CD8-positive, alpha-beta memory T cell (primary cell): Measurements from ENCODE around the gene PPP1R12B. TPM values are rescaled to one million over a fixed set of nuclear protein-coding genes. Genes with fewer than 3 reads are reported as not detected.
"Not testable (repeated sequence)": the region's sequence is repeated elsewhere in the genome, so short reads cannot be mapped to it uniquely, and the experiment has no call there.

ENCODE experiments used
- CTCF ChIA-PET: fragments of 350-600 bp; sonication (Branson Sonifier 250); formaldehyde crosslinking; loops from one replicate; lab custom pipeline; 2021; ENCODE audit warnings: antibody characterized with exemption; lab: Charles Lee
- POLR2A ChIA-PET: fragments of 350-600 bp; sonication (Branson Sonifier 250); formaldehyde crosslinking; loops from one replicate; lab custom pipeline; 2021; ENCODE audit warnings: antibody characterized with exemption; lab: Charles Lee
- DNase-seq, 5 donors: peaks; one replicate each; pipeline versions ENCODE4 v3.0.0 to v3.0.0-alpha.2; 2020 to 2022; ENCODE audit warnings: mixed read lengths in 1 of 5
- H3K27ac ChIP-seq: one replicate; pipeline ENCODE4 v1.7.0; 2013; ENCODE audit warnings: low read depth, mild to moderate bottlenecking, low read length, moderate library complexity
- H3K27me3 ChIP-seq: 2 replicates; pipeline ENCODE4 v1.7.0; 2013; ENCODE audit warnings: low read length, mild to moderate bottlenecking; ENCODE audit not compliant: insufficient read depth, poor library complexity, severe bottlenecking
- H3K36me3 ChIP-seq: 2 replicates; pipeline ENCODE4 v1.7.0; 2013; ENCODE audit warnings: mild to moderate bottlenecking, low read length, moderate library complexity; ENCODE audit not compliant: insufficient read depth
- H3K4me1 ChIP-seq: 2 replicates; pipeline ENCODE4 v1.7.0; 2013; ENCODE audit warnings: mild to moderate bottlenecking, low read length, moderate library complexity; ENCODE audit not compliant: insufficient read depth
- H3K4me3 ChIP-seq: 2 replicates; pipeline ENCODE4 v1.7.0; 2013; ENCODE audit warnings: mild to moderate bottlenecking, low read length
- H3K9me3 ChIP-seq: 2 replicates; pipeline ENCODE4 v1.7.0; 2013; ENCODE audit warnings: mild to moderate bottlenecking, low read length
- H3K27ac Mint-ChIP-seq, 8 donors: one replicate each; pipeline ENCODE4 v1.8.0; 2020 to 2021; ENCODE audit warnings: mixed read lengths in 8 of 8, mild to moderate bottlenecking in 6 of 8, inconsistent platforms in 3 of 8, moderate library complexity in 3 of 8
- H3K27me3 Mint-ChIP-seq, 2 donors: one replicate each; pipeline ENCODE4 v1.8.0; 2020 to 2021; ENCODE audit warnings: mixed read lengths in 2 of 2, mild to moderate bottlenecking in 1 of 2, moderate library complexity in 1 of 2
- H3K36me3 Mint-ChIP-seq, 3 donors: one replicate each; pipeline ENCODE4 v1.8.0; 2020 to 2021; ENCODE audit warnings: mixed read lengths in 3 of 3, inconsistent platforms in 1 of 3, mild to moderate bottlenecking in 1 of 3
- H3K4me1 Mint-ChIP-seq, 3 donors: one replicate each; pipeline ENCODE4 v1.8.0; 2020 to 2021; ENCODE audit warnings: mixed read lengths in 3 of 3, inconsistent platforms in 1 of 3, mild to moderate bottlenecking in 1 of 3
- H3K4me3 Mint-ChIP-seq, 7 donors: one replicate each; pipeline ENCODE4 v1.8.0; 2020 to 2021; ENCODE audit warnings: mixed read lengths in 7 of 7, mild to moderate bottlenecking in 6 of 7, moderate library complexity in 4 of 7, inconsistent platforms in 2 of 7
- H3K9me3 Mint-ChIP-seq, 5 donors: one replicate each; pipeline ENCODE4 v1.8.0; 2020 to 2022; ENCODE audit warnings: mixed read lengths in 5 of 5, mild to moderate bottlenecking in 3 of 5, moderate library complexity in 2 of 5, inconsistent platforms in 1 of 5
- polyA plus RNA-seq: library from polyadenylated mRNA; unstranded; fragments of 300-500 nt; fragmentation: Illumina TruSeq; gene quantifications from one replicate; pipeline ENCODE4 v1.2.3, GENCODE V29; 2021
- total RNA-seq, 2 experiments: library from RNA; stranded (reverse); gene quantifications; one replicate each; pipeline ENCODE4 v1.2.3, GENCODE V29; 2021

The PPP1R12B gene
- total and polyA plus RNA-seq, 3 experiments from 2014 or later: 11.7 to 13.1 (median 11.9) TPM

DNA sequence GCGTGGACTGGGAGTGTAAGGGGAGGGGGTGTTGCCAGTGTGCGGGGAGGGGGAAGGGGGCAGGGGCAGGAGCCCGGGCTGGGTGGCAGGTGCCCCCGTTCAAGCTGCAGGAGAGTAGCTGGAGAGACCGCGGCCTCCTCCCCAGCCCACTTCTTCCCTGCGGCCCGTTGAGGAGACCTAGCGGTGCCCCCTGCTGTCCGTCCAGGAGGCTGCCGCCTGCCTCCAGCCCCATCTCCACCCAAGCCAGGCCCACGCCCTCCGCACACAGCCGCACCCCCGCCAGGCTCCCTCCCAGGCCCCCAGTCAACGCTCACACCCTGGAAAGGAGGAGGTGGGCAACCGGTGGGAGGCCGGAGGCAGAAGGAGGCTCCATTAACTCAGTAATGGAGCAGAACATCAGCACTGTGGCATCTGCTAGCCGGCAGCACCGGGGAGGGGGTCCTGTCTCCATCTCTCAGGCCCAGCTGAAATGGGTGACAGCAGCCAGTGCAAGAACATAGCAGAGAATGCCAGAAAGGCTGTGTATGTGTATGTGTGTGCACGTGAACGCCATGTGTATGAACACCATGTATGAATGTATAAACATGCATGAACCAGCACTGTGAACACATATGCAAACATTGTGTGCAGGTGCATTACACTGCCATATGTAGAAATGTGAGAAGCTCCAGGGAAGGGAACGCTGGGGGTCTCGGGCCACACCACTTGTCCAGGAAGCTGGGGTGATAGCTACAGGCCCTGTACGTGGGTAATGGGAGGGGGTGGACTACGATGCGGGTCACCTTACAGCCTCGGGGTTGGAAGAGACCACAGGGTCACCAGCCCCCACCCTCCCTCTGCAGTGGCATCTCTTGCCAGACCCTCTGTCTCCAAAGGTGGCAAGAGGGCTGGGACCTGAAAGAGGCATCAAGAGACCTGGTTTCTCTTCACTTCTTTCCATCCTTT, 277.2 kb downstream of the PPP1R12B start:
- H3K9me3 ChIP-seq: no peaks in the 10 kb centered on the region
- no peaks in the 10 kb centered on the region for H3K36me3 Mint-ChIP-seq
- H3K36me3 ChIP-seq: no peaks in the 10 kb centered on the region
- H3K4me1 ChIP-seq: peaks cover 49% of the 10 kb centered on the region
- no peak overlapping the region for H3K27ac ChIP-seq
- H3K27me3 ChIP-seq: peaks cover 5% of the 10 kb centered on the region
- H3K27ac Mint-ChIP-seq: peak overlapping the region in 1 of 8 donors; percentile 24
- peak; percentile 25 to 64 (median 42) for DNase-seq
- ChIA-PET POLR2A (no interaction called here), CTCF (interaction anchor here (0.7 kb wide), 1 partner anchor 160 kb away, joined by 3 read pairs; no protein-coding TSS in a partner anchor)
- H3K9me3 Mint-ChIP-seq: no peaks in the 10 kb centered on the region
- peaks cover 8 to 15% of the 10 kb centered on the region in 2 donors for H3K27me3 Mint-ChIP-seq
- H3K4me3 ChIP-seq: no peak overlapping the region
- H3K4me3 Mint-ChIP-seq: no peak overlapping the region
- peaks cover 30 to 43% (median 32%) of the 10 kb centered on the region in 3 donors for H3K4me1 Mint-ChIP-seq

DNA sequence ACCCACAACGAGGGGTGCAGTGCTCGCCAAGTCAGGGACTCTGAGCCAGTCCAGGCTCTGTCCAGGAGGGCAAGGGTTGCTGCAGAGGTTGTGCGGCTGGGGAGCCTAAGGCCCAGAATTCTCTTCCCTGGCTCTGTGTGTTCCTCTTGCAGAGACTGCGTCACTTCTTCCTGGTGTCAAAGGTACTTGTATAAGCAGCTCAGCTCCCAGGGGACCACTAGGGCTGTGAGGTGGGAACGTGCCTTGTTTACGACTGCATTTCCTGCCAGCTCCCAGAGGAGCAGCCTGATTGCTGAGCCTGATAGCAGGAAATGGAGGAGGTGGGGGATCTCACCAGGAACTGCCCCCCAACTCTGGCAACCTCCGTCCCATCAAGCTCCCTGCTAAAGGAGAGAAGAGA, 278.5 kb downstream of the PPP1R12B start:
- CTCF ChIA-PET: interaction anchor here (0.8 kb wide), 1 partner anchor 11 kb away, joined by 4 read pairs; no protein-coding TSS in a partner anchor
- H3K27ac Mint-ChIP-seq, H3K36me3 ChIP-seq, H3K27ac ChIP-seq, H3K9me3 ChIP-seq, DNase-seq, H3K36me3 Mint-ChIP-seq, H3K4me3 ChIP-seq, H3K9me3 Mint-ChIP-seq, POLR2A ChIA-PET: not testable (repeated sequence)
- Mint-ChIP-seq H3K27me3 (peaks cover 13 to 18% of the 10 kb centered on the region in 2 donors), H3K4me3 (peak overlapping the region in 1 of 7 donors; percentile 73), H3K4me1 (peaks cover 30 to 51% (median 38%) of the 10 kb centered on the region in 3 donors)
- Histone ChIP-seq H3K27me3 (peaks cover 10% of the 10 kb centered on the region), H3K4me1 (peaks cover 50% of the 10 kb centered on the region)

- POLR2A ChIA-PET: no interaction called here
- H3K36me3 ChIP-seq: no peaks in the 10 kb centered on the region
- peaks cover 18 to 26% of the 10 kb centered on the region in 2 donors for H3K27me3 Mint-ChIP-seq
- peaks cover 50% of the 10 kb centered on the region for H3K4me1 ChIP-seq
- no peaks in the 10 kb centered on the region for H3K36me3 Mint-ChIP-seq
- no peaks in the 10 kb centered on the region for H3K9me3 Mint-ChIP-seq
- H3K4me3 Mint-ChIP-seq: peak overlapping the region in 2 of 7 donors; percentile 17 to 25
- no peak for DNase-seq
- no peak overlapping the region for H3K27ac ChIP-seq
- H3K27me3 ChIP-seq: peaks cover 10% of the 10 kb centered on the region
- no peak overlapping the region for H3K4me3 ChIP-seq
- peaks cover 30 to 51% (median 42%) of the 10 kb centered on the region in 3 donors for H3K4me1 Mint-ChIP-seq
- peak overlapping the region in 1 of 8 donors; percentile 27 for H3K27ac Mint-ChIP-seq
- H3K9me3 ChIP-seq: no peaks in the 10 kb centered on the region
- CTCF ChIA-PET: interaction anchor here (0.8 to 0.9 kb wide), 2 partner anchors 10 to 54 kb away, joined by 3 to 4 read pairs; no protein-coding TSS in a partner anchor
Measured at GRCh38 chr1:202627841-202628565, 279.5 kb downstream of the PPP1R12B start.

DNA sequence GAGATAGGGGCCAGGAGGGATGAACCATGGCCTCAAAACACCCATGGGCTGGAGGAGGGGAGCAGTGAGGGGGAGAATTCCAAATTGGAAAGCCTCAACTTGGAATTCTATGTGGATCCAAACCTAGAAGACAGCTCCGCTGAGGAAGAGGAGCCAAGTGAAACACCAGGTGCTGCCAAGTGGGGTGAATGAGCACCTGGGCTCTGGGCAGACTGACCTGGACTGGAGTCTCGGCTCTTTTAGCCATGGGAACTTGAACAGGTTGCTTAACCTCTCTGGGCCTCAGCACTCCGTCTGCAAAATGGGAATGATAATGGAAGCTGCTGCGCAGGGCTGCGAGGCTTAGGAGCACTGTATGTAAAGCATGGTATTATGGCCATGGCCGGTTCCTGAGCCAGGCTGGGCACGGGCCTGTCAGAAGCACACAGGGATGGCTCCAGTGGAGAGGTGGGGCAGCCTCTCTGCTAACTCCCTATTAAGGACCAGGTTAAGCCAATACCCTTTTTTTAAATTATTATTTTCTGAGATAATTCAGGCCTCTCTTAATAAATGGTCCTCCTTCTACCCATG, 280.2 kb downstream of the PPP1R12B start:
- Histone ChIP-seq H3K9me3 (no peaks in the 10 kb centered on the region), H3K4me1 (peaks cover 50% of the 10 kb centered on the region), H3K4me3 (no peak overlapping the region), H3K27me3 (peaks cover 10% of the 10 kb centered on the region), H3K36me3 (no peaks in the 10 kb centered on the region), H3K27ac (no peak overlapping the region)
- Mint-ChIP-seq H3K27ac (peak overlapping the region in 6 of 8 donors; percentile 15 to 83 (median 56)), H3K27me3 (peaks cover 26 to 31% of the 10 kb centered on the region in 2 donors), H3K36me3 (no peaks in the 10 kb centered on the region), H3K9me3 (no peaks in the 10 kb centered on the region), H3K4me1 (peaks cover 30 to 51% (median 42%) of the 10 kb centered on the region in 3 donors), H3K4me3 (peak overlapping the region; percentile 4 to 82 (median 66))
- no peak for DNase-seq
- CTCF ChIA-PET: no interaction called here
- POLR2A ChIA-PET: no interaction called here

DNA sequence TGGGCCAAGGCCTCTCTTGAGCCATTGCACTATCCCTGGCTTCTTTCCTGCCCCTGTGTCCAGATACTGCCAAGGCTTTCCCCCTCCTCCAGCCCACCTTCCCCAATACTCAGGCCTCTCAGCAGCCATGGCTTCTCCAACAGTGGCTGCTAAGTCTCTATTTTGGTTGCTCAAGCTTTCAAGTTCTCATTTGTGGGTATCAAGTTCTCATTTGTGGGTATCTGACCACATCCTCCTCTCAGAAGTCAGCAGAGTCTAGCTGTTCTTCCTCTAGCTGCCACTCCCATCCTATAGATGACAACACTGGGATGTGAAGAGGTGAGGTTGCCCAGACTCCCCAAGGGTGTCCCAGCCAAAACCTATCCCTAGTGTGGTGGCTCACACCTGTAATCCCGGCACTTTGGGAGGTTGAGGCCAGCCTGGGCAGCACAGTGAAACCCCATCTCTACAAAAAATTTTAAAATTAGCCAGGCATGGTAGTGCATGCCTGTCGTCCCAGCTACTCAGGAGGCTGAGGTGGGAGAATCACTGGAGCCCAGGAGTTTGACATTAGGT, 280.8 kb downstream of the PPP1R12B start:
- H3K4me1 Mint-ChIP-seq: peaks cover 30 to 51% (median 42%) of the 10 kb centered on the region in 3 donors
- H3K27ac ChIP-seq, H3K36me3 ChIP-seq, H3K9me3 ChIP-seq, H3K4me3 ChIP-seq, H3K9me3 Mint-ChIP-seq, H3K36me3 Mint-ChIP-seq, CTCF ChIA-PET: not testable (repeated sequence)
- H3K27me3 Mint-ChIP-seq: peaks cover 26 to 33% of the 10 kb centered on the region in 2 donors
- H3K27me3 ChIP-seq: peaks cover 10% of the 10 kb centered on the region
- peak overlapping the region in 7 of 8 donors; percentile 11 to 83 (median 51) for H3K27ac Mint-ChIP-seq
- POLR2A ChIA-PET: interaction anchor here (0.5 kb wide), 1 partner anchor 258 kb away, joined by 3 read pairs; no protein-coding TSS in a partner anchor
- DNase-seq: peak in 3 of 5 donors; percentile 63 to 79 (median 78)
- peaks cover 50% of the 10 kb centered on the region for H3K4me1 ChIP-seq
- H3K4me3 Mint-ChIP-seq: peak overlapping the region; percentile 4 to 82 (median 66)

DNA sequence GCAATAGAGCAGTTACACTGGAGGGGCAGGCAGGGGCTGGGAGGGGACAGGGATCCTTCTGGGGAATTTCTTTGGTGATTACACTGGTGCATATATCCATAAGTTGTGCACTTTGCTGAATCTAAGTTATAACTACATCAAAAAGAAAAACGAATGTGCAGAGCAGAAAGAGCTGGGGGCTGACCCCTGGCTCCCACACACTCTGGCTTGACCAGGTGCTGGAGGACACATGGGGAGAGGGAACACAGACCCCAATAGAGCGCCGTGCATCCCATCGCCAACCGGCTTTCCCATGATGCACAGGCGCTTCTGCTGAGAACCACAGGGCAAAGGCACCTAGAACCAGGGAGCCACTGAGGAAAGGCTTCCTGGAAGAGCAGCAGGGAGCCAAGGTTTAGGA, 281.6 kb downstream of the PPP1R12B start:
- H3K36me3 ChIP-seq, H3K9me3 ChIP-seq, CTCF ChIA-PET, H3K4me3 ChIP-seq, H3K36me3 Mint-ChIP-seq, POLR2A ChIA-PET, H3K27ac ChIP-seq, H3K9me3 Mint-ChIP-seq, DNase-seq: not testable (repeated sequence)
- H3K4me3 Mint-ChIP-seq: peak overlapping the region in 1 of 7 donors; percentile 39
- peaks cover 10% of the 10 kb centered on the region for H3K27me3 ChIP-seq
- H3K27me3 Mint-ChIP-seq: peaks cover 28 to 37% of the 10 kb centered on the region in 2 donors
- peaks cover 30 to 51% (median 42%) of the 10 kb centered on the region in 3 donors for H3K4me1 Mint-ChIP-seq
- peaks cover 45% of the 10 kb centered on the region for H3K4me1 ChIP-seq
- H3K27ac Mint-ChIP-seq: peak overlapping the region in 1 of 8 donors; percentile 25

- Mint-ChIP-seq H3K4me1 (peaks cover 30 to 49% (median 41%) of the 10 kb centered on the region in 3 donors), H3K9me3 (no peaks in the 10 kb centered on the region), H3K27me3 (peaks cover 28 to 42% of the 10 kb centered on the region in 2 donors), H3K36me3 (no peaks in the 10 kb centered on the region), H3K27ac (no peak overlapping the region), H3K4me3 (no peak overlapping the region)
- H3K36me3 ChIP-seq: no peaks in the 10 kb centered on the region
- no peak overlapping the region for H3K4me3 ChIP-seq
- no peaks in the 10 kb centered on the region for H3K9me3 ChIP-seq
- peaks cover 40% of the 10 kb centered on the region for H3K4me1 ChIP-seq
- POLR2A ChIA-PET: no interaction called here
- DNase-seq: no peak
- H3K27me3 ChIP-seq: peaks cover 10% of the 10 kb centered on the region
- CTCF ChIA-PET: no interaction called here
- no peak overlapping the region for H3K27ac ChIP-seq
Measured at GRCh38 chr1:202630541-202630940, 282.0 kb downstream of the PPP1R12B start.
